Measurements from ENCODE around the gene HDAC7.
A peak's percentile ranks its signal among the peaks of the same experiment; 100 is the strongest.

The HDAC7 gene

GRCh38 chr12:47786662-47787280 is 32.9 kb downstream of the HDAC7 start:
- Histone ChIP-seq H3K27me3 (ENCODE audit: insufficient read depth, low read depth, severe bottlenecking) (no peaks in the 10 kb centered on the region), H3K9me3 (ENCODE audit: severe bottlenecking) (no peaks in the 10 kb centered on the region), H3K36me3 (peaks cover 47% of the 10 kb centered on the region), H3K4me3 (ENCODE audit: low read depth, low read length) (no peak overlapping the region), H3K27ac (no peak overlapping the region)
- TF ChIP-seq, protein P1, sequence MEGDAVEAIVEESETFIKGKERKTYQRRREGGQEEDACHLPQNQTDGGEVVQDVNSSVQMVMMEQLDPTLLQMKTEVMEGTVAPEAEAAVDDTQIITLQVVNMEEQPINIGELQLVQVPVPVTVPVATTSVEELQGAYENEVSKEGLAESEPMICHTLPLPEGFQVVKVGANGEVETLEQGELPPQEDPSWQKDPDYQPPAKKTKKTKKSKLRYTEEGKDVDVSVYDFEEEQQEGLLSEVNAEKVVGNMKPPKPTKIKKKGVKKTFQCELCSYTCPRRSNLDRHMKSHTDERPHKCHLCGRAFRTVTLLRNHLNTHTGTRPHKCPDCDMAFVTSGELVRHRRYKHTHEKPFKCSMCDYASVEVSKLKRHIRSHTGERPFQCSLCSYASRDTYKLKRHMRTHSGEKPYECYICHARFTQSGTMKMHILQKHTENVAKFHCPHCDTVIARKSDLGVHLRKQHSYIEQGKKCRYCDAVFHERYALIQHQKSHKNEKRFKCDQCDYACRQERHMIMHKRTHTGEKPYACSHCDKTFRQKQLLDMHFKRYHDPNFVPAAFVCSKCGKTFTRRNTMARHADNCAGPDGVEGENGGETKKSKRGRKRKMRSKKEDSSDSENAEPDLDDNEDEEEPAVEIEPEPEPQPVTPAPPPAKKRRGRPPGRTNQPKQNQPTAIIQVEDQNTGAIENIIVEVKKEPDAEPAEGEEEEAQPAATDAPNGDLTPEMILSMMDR (IDR thresholded peaks at IDR 0.05; ENCODE audit: low read depth, low read length): no peak
- no peak for DNase-seq

DNA sequence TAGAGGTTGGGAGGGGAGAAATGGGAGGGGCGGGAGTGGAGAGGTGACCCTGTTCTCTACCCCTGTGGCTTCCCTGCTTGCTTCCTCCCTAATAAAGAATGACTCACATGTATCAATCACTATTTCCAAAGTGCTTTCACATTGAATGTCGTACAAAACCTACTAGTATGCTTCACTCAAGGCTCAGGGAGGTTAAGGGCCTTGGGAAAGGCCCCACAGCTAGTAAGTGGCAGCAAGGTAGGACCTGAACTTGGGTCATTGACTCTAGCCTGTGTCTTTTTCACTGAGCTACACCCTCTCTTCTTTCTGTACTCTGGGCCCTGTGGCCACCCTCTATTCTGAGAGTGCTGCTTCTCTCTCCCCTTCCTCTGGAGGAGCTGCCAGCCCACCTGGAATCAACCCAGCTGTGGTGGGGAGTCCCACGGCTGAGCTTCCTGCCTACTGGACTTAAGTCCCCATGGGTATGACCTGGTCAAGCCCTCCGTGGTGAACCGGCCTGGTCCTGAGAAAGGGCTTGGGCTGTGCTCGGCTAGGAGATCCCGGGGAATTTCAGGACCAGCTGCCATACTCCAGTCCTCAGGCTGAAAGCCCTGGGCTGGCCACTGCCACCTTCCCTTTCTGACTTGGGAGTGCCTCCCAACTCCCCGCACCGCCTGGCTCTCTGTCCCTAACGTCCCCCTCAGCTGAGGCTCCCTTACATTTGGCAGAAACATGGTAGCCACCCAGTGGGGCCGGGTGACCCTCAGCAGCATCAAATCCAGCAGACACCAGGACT is 33.6 kb downstream of the HDAC7 start:
- H3K4me3 ChIP-seq (ENCODE audit: low read depth, low read length): no peak overlapping the region
- peaks cover 47% of the 10 kb centered on the region for H3K36me3 ChIP-seq
- H3K27me3 ChIP-seq (ENCODE audit: insufficient read depth, low read depth, severe bottlenecking): no peaks in the 10 kb centered on the region
- no peak overlapping the region for H3K27ac ChIP-seq
- DNase-seq: no peak
- TF ChIP-seq, protein P1 (IDR thresholded peaks at IDR 0.05; ENCODE audit: low read depth, low read length): no peak
- H3K9me3 ChIP-seq (ENCODE audit: severe bottlenecking): no peaks in the 10 kb centered on the region

- TF ChIP-seq, protein P1 (IDR thresholded peaks at IDR 0.05; ENCODE audit: low read depth, low read length): peak; percentile 3; the same call in 1 of the 2 replicates
- peaks cover 47% of the 10 kb centered on the region for H3K36me3 ChIP-seq
- no peaks in the 10 kb centered on the region for H3K27me3 ChIP-seq (ENCODE audit: insufficient read depth, low read depth, severe bottlenecking)
- DNase-seq: peak; percentile 55
- no peaks in the 10 kb centered on the region for H3K9me3 ChIP-seq (ENCODE audit: severe bottlenecking)
- H3K27ac ChIP-seq: no peak overlapping the region
- H3K4me3 ChIP-seq (ENCODE audit: low read depth, low read length): no peak overlapping the region
Measured at GRCh38 chr12:47785036-47785886, 34.4 kb downstream of the HDAC7 start.

GRCh38 chr12:47783821-47784819 is 35.6 kb downstream of the HDAC7 start:
- no peak overlapping the region for H3K27ac ChIP-seq
- H3K4me3 ChIP-seq (ENCODE audit: low read depth, low read length): no peak overlapping the region

More at GRCh38 chr12:47783821-47784819, 35.6 kb downstream of the HDAC7 start:
- Histone ChIP-seq H3K36me3 (peaks cover 47% of the 10 kb centered on the region), H3K9me3 (ENCODE audit: severe bottlenecking) (no peaks in the 10 kb centered on the region), H3K27me3 (ENCODE audit: insufficient read depth, low read depth, severe bottlenecking) (no peaks in the 10 kb centered on the region)
- no peak for DNase-seq
- TF ChIP-seq, protein P1 (IDR thresholded peaks at IDR 0.05; ENCODE audit: low read depth, low read length): no peak
